Fibroblast of mammary gland (primary cell): Measurements from ENCODE around the gene FEN1.

Source experiments
- DNase-seq: peaks from one replicate; pipeline ENCODE4 v3.0.0-alpha.2; 2010; ENCODE audit warnings: low read depth
- H3K4me3 ChIP-seq: 2 replicates; pipeline ENCODE4 v1.5.1; 2011; ENCODE audit warnings: low read depth, mild to moderate bottlenecking, low read length, moderate library complexity; ENCODE audit not compliant: control insufficient read depth
- CTCF ChIP-seq: conservative IDR thresholded peaks from 2 replicates; pipeline ENCODE4 v1.5.1; 2011; ENCODE audit warnings: low read depth, low read length, inconsistent platforms; ENCODE audit not compliant: control insufficient read depth, insufficient read depth

FEN1 gene

DNA sequence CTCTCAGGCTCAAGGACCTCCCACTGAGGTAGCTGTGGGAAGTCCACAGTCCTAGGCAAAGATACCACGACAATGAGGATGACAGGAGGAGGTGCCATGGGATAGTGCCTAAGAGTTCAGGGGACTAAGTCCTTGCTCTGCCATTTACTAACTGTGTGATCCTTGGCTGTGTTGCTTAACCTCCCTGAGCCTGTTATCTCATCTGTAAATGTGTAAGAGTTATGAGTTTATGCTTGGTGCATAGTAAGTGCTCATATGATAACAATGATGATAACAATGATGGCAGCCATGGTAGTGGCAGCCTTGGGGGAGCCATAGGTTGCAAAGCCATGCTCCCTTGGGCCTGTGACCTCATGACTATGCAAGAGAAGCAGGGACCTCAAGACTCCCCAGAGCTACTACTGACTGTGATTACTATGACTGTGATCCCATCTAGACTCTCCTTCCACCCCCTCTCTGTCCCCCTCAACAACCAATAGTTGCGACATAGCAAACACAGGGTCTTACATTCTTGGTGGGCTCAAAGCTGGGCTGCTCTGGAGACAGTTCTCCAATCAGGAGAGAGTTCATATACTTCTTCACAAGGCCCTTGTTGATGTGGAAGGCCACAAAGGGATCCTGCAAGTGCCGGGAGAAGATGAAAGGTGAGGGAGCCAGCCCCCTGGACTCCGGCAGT lies 20.2 kb downstream of the FEN1 start:
- TF ChIP-seq CTCF = no peak
- no peak for DNase-seq
- H3K4me3 ChIP-seq = no peak overlapping the region

DNA sequence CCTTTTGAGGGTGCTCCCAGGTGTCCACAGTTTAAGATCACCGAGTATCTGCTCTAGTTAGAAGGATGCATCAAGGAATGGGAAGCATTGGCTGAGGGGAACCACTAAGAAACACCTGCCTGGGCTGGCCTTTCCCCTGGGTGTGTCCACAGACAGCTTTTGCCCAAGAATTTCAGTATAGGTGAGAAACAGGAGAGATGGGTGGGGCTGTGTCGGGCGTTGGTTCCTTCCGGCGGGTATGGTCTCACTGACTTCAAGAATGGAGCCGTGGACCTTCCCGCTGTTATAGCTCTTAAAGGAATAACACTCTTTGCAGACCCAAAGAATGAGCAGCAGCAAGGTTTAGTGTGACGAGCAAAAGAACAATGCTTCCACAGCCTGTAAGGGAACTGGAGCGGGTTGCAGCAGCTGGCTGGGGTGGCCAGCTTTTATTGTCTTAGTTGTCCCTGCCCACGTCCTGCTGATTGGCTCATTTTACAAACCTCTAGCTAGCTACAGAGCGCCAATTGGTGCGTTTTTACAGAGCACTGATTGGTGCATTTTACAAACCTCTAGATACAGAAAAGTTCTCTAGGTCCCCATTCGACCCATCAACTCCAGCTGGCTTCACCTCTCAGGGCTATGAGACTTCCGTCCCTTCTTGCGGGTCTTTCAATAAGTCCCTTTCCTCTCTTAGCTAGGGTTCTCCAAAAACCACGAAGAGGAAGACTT lies 21.7 kb downstream of the FEN1 start:
- peak overlapping the region; percentile 83 for H3K4me3 ChIP-seq
- peak; percentile 45 for DNase-seq
- TF ChIP-seq CTCF = no peak

DNA sequence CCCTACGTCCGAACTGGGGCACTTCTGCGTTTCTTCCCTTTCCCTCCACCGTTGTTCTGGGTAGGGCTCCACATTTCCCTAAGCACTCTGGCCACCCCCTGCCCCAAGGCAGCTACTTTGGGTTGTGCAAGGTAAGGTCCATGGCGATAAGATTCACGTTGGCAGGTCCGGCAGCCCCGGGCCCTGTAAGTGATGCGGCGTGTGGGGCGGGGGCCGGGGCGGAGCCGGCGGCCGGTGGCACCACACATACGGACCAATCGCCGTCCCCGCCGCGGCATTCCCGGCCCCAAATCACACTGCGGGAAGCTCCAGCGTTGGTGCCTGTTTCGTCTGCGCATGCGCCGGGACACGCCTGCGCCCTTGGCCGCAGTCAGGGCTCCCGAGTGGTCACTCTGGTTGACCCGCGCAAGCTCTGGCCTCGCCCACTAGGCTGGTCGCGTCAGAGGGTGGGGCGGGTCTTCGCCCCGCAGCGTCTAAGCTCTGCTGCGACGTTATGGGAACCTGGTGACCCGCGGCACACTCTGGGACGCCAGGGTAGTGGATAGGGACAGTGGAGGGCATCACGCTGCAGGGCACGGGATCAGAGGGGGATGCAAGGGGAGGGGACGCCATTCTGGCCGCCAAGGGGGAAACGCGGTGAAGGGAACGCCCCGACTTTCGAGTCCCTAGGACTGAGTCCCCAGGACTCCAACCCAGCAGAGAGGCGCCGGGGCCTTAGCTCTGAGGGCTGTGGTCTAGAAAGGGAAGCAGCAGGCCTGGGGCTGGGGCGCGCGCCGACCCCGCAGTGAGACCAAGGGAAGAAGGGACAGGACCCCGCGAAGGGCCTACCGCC lies 22.5 kb downstream of the FEN1 start:
- peak overlapping the region; percentile 83 for H3K4me3 ChIP-seq
- DNase-seq = peak; percentile 97
- TF ChIP-seq CTCF = no peak

- peak overlapping the region; percentile 83 for H3K4me3 ChIP-seq
- peak; percentile 73 for DNase-seq
- no peak for TF ChIP-seq CTCF
Observed at GRCh38 chr11:61815790-61816735, 23.4 kb downstream of the FEN1 start.

GRCh38 chr11:61816736-61817455 lies 24.2 kb downstream of the FEN1 start, which contains the start of gene FADS1:
Gene FADS1 (minus strand): TSS chr11:61817003. CDS start chr11:61816929, 74 bp downstream.
- no peak for TF ChIP-seq CTCF
- DNase-seq = peak; percentile 92
- H3K4me3 ChIP-seq = peak within 1 kb of the TSS; percentile 83
